Aorta (tissue), 5 donors: Measurements from ENCODE around the gene OR1A2. TPM values are rescaled to one million over a fixed set of nuclear protein-coding genes. Genes with fewer than 3 reads are reported as not detected.
"Not testable (repeated sequence)": the region's sequence is repeated elsewhere in the genome, so short reads cannot be mapped to it uniquely, and the experiment has no call there.

Experiments used
- ATAC-seq: fragments of 200-7000 bp; cut with Tn5 transposase; one replicate; pipeline ENCODE4 v1.9.1; 2022; ENCODE audit warnings: moderate library complexity; ENCODE audit not compliant: low FRiP score
- DNase-seq, 2 donors: peaks; one replicate each; pipeline ENCODE4 v3.0.0-alpha.2; 2020
- H3K27ac ChIP-seq, 2 donors: one replicate each; pipeline ENCODE4 v1.5.1; 2013; ENCODE audit warnings: low read length in 2 of 2, mild to moderate bottlenecking in 2 of 2, moderate library complexity in 2 of 2, control low read depth in 1 of 2, inconsistent platforms in 1 of 2, low read depth in 1 of 2
- H3K27me3 ChIP-seq, 2 donors: one replicate each; pipeline ENCODE4 v1.6.1; 2013; ENCODE audit warnings: control low read depth in 1 of 2, low read length in 1 of 2, mild to moderate bottlenecking in 1 of 2, moderate library complexity in 1 of 2; ENCODE audit not compliant: insufficient read depth in 2 of 2, control insufficient read depth in 1 of 2
- H3K36me3 ChIP-seq, 2 donors: one replicate each; pipeline ENCODE4 v1.6.1; 2013; ENCODE audit warnings: control low read depth in 1 of 2, low read length in 1 of 2, mild to moderate bottlenecking in 1 of 2; ENCODE audit not compliant: insufficient read depth in 2 of 2, control insufficient read depth in 1 of 2
- H3K4me1 ChIP-seq, 2 donors: one replicate each; pipeline ENCODE4 v1.6.1; 2013; ENCODE audit warnings: low read length in 2 of 2, control low read depth in 1 of 2, mild to moderate bottlenecking in 1 of 2, moderate library complexity in 1 of 2; ENCODE audit not compliant: insufficient read depth in 2 of 2, control insufficient read depth in 1 of 2
- H3K4me3 ChIP-seq, 2 donors: one replicate each; pipeline ENCODE4 v1.5.1; 2013; ENCODE audit warnings: low read length in 2 of 2, control low read depth in 1 of 2, mild to moderate bottlenecking in 1 of 2
- H3K9me3 ChIP-seq: one replicate; pipeline ENCODE4 v1.6.1; 2013; ENCODE audit warnings: mild to moderate bottlenecking, low read length; ENCODE audit not compliant: control insufficient read depth
- WGBS, 2 donors: extraction: QIAGEN DNeasy Blood & Tissue Kit; methylation state at CpG; one replicate each; pipeline ENCODE4 v1.1.7; 2013; 5-methylcytosine and 5-hydroxymethylcytosine counted together
- intact Hi-C, 2 donors: fragments of 100-400 bp; cut with DNase I; formaldehyde crosslinking; loops; one replicate each; pipeline versions ENCODE4 v1.14.2 to v1.15.0; 2022
- long read RNA-seq, 2 donors: library from polyadenylated mRNA; unstranded; transcript quantifications; one replicate each; pipeline ENCODE4 v2.0.0, GENCODE V29; 2020 to 2021
- polyA plus RNA-seq, 2 donors: library from polyadenylated mRNA; stranded (reverse); fragments of 200-250 nt; gene quantifications; one replicate each; pipeline ENCODE4 v1.2.3, GENCODE V29; 2013
- total RNA-seq, 2 donors: library from RNA; stranded (reverse); fragmentation: NEBNext Ultra II Directional; extraction: Animal tissue kit (Norgen Biotek cat#: 25700); gene quantifications; one replicate each; pipeline ENCODE4 v1.2.1, GENCODE V29; 2021
- donor health status: healthy with polysubstance abuse.
- donor health status: Bipolar disorder and iron deficiency.
- donor health status: DM: no; HTN: no; CAD: no.
- donor health status: DM: no; HTN: no; CAD: no.
- donor health status: DM: yes; HTN: yes; CAD: no.

OR1A2 gene
- total RNA-seq (not detected), polyA plus RNA-seq (not detected)
- long read RNA-seq, donor 1 = 0 reads
- long read RNA-seq, donor 2 = 0 reads

GRCh38 chr17:3197219-3197618 lies at the start of gene OR1A2:
OR1A2 (plus strand) TSS chr17:3197519; CDS start chr17:3197519, 0 bp downstream.
- H3K9me3 ChIP-seq = peaks cover 4% of the 10 kb centered on the region
- intact Hi-C loops = no loop called here
- H3K27me3 ChIP-seq = no peaks in the 10 kb centered on the region
- no peak for ATAC-seq
- 69 to 73% methylated on average over 4 of the region's 4 CpGs for WGBS, 2 donors
- no peak for DNase-seq
- no peak within 1 kb of the TSS for H3K4me3 ChIP-seq
- no peak within 1 kb of the TSS for H3K27ac ChIP-seq
- H3K4me1 ChIP-seq = no peaks in the 10 kb centered on the region
- no peaks in the 10 kb centered on the region for H3K36me3 ChIP-seq

- intact Hi-C loops = no loop called here
- H3K4me1 ChIP-seq = no peaks in the 10 kb centered on the region
- DNase-seq (no peak), ATAC-seq (no peak)
- no peak overlapping the region for H3K27ac ChIP-seq
- H3K4me3 ChIP-seq = no peak overlapping the region
- no peaks in the 10 kb centered on the region for H3K27me3 ChIP-seq
- 80 to 89% methylated on average over 1 of the region's 1 CpG for WGBS, 2 donors
- H3K36me3 ChIP-seq = no peaks in the 10 kb centered on the region
- no peaks in the 10 kb centered on the region for H3K9me3 ChIP-seq
These were observed 40.1 kb upstream of the OR1A2 start for GRCh38 chr17:3157218-3157617.

- no peaks in the 10 kb centered on the region for H3K27me3 ChIP-seq
- H3K27ac ChIP-seq = no peak overlapping the region
- intact Hi-C loops = no loop called here
- ATAC-seq (no peak), DNase-seq (no peak)
- H3K4me1 ChIP-seq = no peaks in the 10 kb centered on the region
- H3K9me3 ChIP-seq = peaks cover 6% of the 10 kb centered on the region
- H3K4me3 ChIP-seq = no peak overlapping the region
- WGBS, 2 donors = 64 to 78% methylated on average over 5 of the region's 5 CpGs
- H3K36me3 ChIP-seq = no peaks in the 10 kb centered on the region
These were observed 29.7 kb upstream of the OR1A2 start for GRCh38 chr17:3167574-3167973.

- WGBS, 2 donors = 47 to 49% methylated on average over 4 of the region's 4 CpGs
- no peaks in the 10 kb centered on the region for H3K27me3 ChIP-seq
- H3K27ac ChIP-seq = no peak overlapping the region
- peaks cover 2% of the 10 kb centered on the region for H3K9me3 ChIP-seq
- ATAC-seq = no peak
- no peaks in the 10 kb centered on the region for H3K4me1 ChIP-seq
- no peak overlapping the region for H3K4me3 ChIP-seq
- intact Hi-C loops = no loop called here
- DNase-seq = no peak
- no peaks in the 10 kb centered on the region for H3K36me3 ChIP-seq
These were observed 7.4 kb upstream of the OR1A2 start for GRCh38 chr17:3189961-3190360.

- ATAC-seq (no peak), DNase-seq (no peak)
- WGBS, 2 donors = 52 to 63% methylated on average over 7 of the region's 7 CpGs
- no peaks in the 10 kb centered on the region for H3K9me3 ChIP-seq
- no peaks in the 10 kb centered on the region for H3K4me1 ChIP-seq
- no peaks in the 10 kb centered on the region for H3K27me3 ChIP-seq
- H3K4me3 ChIP-seq = no peak within 1 kb of the TSS
- H3K36me3 ChIP-seq = no peaks in the 10 kb centered on the region
- H3K27ac ChIP-seq = no peak within 1 kb of the TSS
- intact Hi-C loops = no loop called here
These were observed 10.0 kb downstream of the OR1A2 start, which contains the start of gene OR1A1 for GRCh38 chr17:3207367-3207766. OR1A1 (plus strand) TSS chr17:3207667; CDS start chr17:3215621, 7,954 bp downstream.

GRCh38 chr17:3208484-3208883 lies 11.2 kb downstream of the OR1A2 start:
- H3K4me3 ChIP-seq = no peak overlapping the region
- peaks cover 0 to 1% of the 10 kb centered on the region in 2 donors for H3K27me3 ChIP-seq
- H3K27ac ChIP-seq = no peak overlapping the region
- ATAC-seq (no peak), DNase-seq (no peak)
- no peaks in the 10 kb centered on the region for H3K36me3 ChIP-seq
- H3K9me3 ChIP-seq = no peaks in the 10 kb centered on the region
- 87 to 89% methylated on average over 6 of the region's 6 CpGs for WGBS, 2 donors
- intact Hi-C loops = no loop called here
- no peaks in the 10 kb centered on the region for H3K4me1 ChIP-seq

- H3K27me3 ChIP-seq = peaks cover 0 to 1% of the 10 kb centered on the region in 2 donors
- intact Hi-C loops = no loop called here
- H3K36me3 ChIP-seq = no peaks in the 10 kb centered on the region
- H3K4me1 ChIP-seq = no peaks in the 10 kb centered on the region
- DNase-seq (no peak), ATAC-seq (no peak)
- 72 to 76% methylated on average over 3 of the region's 3 CpGs for WGBS, 2 donors
- H3K27ac ChIP-seq = no peak overlapping the region
- H3K4me3 ChIP-seq = no peak overlapping the region
- H3K9me3 ChIP-seq = no peaks in the 10 kb centered on the region
These were observed 15.7 kb downstream of the OR1A2 start for GRCh38 chr17:3213001-3213400.

GRCh38 chr17:3213587-3213986 lies 16.3 kb downstream of the OR1A2 start:
- Histone ChIP-seq H3K27me3 (peaks cover 0 to 1% of the 10 kb centered on the region in 2 donors), H3K4me3 (no peak overlapping the region), H3K27ac (no peak overlapping the region), H3K9me3 (no peaks in the 10 kb centered on the region), H3K4me1 (no peaks in the 10 kb centered on the region), H3K36me3 (no peaks in the 10 kb centered on the region)
- intact Hi-C loops = no loop called here
- 55 to 57% methylated on average over 6 of the region's 6 CpGs for WGBS, 2 donors
- ATAC-seq = no peak
- no peak for DNase-seq

- H3K27me3 ChIP-seq, H3K36me3 ChIP-seq, intact Hi-C loops, H3K4me3 ChIP-seq, H3K9me3 ChIP-seq, ATAC-seq, DNase-seq, H3K27ac ChIP-seq, H3K4me1 ChIP-seq: not testable (repeated sequence)
- 62% methylated on average over 3 of the region's 3 CpGs for WGBS, 2 donors
These were observed 22.7 kb downstream of the OR1A2 start for GRCh38 chr17:3219978-3220377.
